Ascending aorta (tissue), 2 donors: ENCODE results near the gene ZNF746. TPM values are rescaled to one million over a fixed set of nuclear protein-coding genes. Genes with fewer than 3 reads are reported as not detected.

Experiments
- DNase-seq, 2 donors: peaks; one replicate each; pipeline ENCODE4 v3.0.0-alpha.2; 2019; ENCODE audit warnings: low spot score in 2 of 2
- H3K27ac ChIP-seq, 2 donors: fragments of 200-600 bp; sonication (generic); one replicate each; pipeline ENCODE4 v1.5.1; 2016 to 2017; ENCODE audit warnings: mild to moderate bottlenecking in 1 of 2
- H3K27me3 ChIP-seq: fragments of 200-600 bp; sonication (generic); one replicate; pipeline ENCODE4 v1.5.1; 2017
- H3K36me3 ChIP-seq, 2 donors: fragments of 200-600 bp; sonication (generic); one replicate each; pipeline ENCODE4 v1.5.1; 2016
- H3K4me1 ChIP-seq, 2 donors: fragments of 200-600 bp; sonication (generic); one replicate each; pipeline ENCODE4 v1.5.1; 2016 to 2017; ENCODE audit warnings: mild to moderate bottlenecking in 1 of 2
- H3K4me3 ChIP-seq, 2 donors: fragments of 200-600 bp; sonication (generic); one replicate each; pipeline ENCODE4 v1.5.1; 2016 to 2017; ENCODE audit warnings: mild to moderate bottlenecking in 1 of 2
- H3K9me3 ChIP-seq, 2 donors: fragments of 200-600 bp; sonication (generic); one replicate each; pipeline ENCODE4 v1.5.1; 2016
- intact Hi-C: fragments of 100-400 bp; cut with DNase I; formaldehyde crosslinking; loops from one replicate; pipeline ENCODE4 v1.15.1; 2023
- total RNA-seq: library from RNA; depleted of rRNA; stranded (reverse); fragments of >200 nt; gene quantifications from one replicate; pipeline ENCODE4 v1.1.0, GENCODE V29; 2016
- TF ChIP-seq, protein P1 (sequence below), 3 experiments: fragments of 200-600 bp in 2 of 3; fragments of 450-650 bp in 1 of 3; sonication (generic) in 2 of 3; IDR thresholded peaks; one replicate each; pipeline ENCODE4 v1.5.1; 2016 to 2019; ENCODE audit warnings: antibody characterized with exemption in 3 of 3, mild to moderate bottlenecking in 1 of 3, moderate library complexity in 1 of 3

Gene ZNF746
- total RNA-seq, 1 donor from 2014 or later, result 27.5 TPM

DNA sequence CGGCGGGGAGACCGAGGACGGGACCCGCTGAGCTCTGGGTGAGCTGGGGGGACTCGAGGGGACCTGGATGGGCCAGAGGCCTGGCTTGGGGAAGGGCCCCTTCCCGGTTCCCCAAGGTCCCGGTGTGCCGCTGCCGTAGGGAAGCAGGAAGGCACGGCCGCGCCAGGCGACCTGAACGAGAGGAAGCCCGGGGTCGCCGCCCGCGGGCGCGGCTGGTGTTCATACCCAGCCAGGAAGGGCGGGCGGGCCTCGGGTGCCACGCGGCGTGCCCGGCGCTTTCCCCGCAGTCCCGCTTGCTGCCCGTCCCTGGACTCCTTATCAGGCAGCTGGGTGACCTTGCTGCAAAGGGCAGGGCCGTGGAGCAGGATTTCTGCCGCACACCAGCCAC is 74.7 kb downstream of the ZNF746 start:
- no peaks in the 10 kb centered on the region for H3K9me3 ChIP-seq
- TF ChIP-seq, protein P1, sequence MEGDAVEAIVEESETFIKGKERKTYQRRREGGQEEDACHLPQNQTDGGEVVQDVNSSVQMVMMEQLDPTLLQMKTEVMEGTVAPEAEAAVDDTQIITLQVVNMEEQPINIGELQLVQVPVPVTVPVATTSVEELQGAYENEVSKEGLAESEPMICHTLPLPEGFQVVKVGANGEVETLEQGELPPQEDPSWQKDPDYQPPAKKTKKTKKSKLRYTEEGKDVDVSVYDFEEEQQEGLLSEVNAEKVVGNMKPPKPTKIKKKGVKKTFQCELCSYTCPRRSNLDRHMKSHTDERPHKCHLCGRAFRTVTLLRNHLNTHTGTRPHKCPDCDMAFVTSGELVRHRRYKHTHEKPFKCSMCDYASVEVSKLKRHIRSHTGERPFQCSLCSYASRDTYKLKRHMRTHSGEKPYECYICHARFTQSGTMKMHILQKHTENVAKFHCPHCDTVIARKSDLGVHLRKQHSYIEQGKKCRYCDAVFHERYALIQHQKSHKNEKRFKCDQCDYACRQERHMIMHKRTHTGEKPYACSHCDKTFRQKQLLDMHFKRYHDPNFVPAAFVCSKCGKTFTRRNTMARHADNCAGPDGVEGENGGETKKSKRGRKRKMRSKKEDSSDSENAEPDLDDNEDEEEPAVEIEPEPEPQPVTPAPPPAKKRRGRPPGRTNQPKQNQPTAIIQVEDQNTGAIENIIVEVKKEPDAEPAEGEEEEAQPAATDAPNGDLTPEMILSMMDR (IDR thresholded peaks at IDR 0.05), result no peak
- no peak for DNase-seq
- H3K27me3 ChIP-seq, result no peaks in the 10 kb centered on the region
- no peaks in the 10 kb centered on the region for H3K36me3 ChIP-seq
- no peak overlapping the region for H3K27ac ChIP-seq
- peak overlapping the region; percentile 50 to 64 for H3K4me3 ChIP-seq
- intact Hi-C loops, result loop anchor here (2.0 kb wide), 1 partner anchor 74 kb away; the partner anchor contains the start of gene ZNF746
- peaks cover 0 to 3% of the 10 kb centered on the region in 2 donors for H3K4me1 ChIP-seq

Other genes starting within 250 kb of the ZNF746 start
- 25.7 TPM for gene ZNF783, start 235.6 kb downstream of the ZNF746 start, total RNA-seq
- 13.4 TPM for gene ZNF777, start 36.7 kb downstream of the ZNF746 start, total RNA-seq